GM23338 (cell line): Measurements from ENCODE around the gene RSPO1.

Experiments
- CREB1 ChIP-seq: fragments of 250-450 bp; sonication (Bioruptor Pico); IDR thresholded peaks from 2 replicates; pipeline ENCODE4 v1.5.0; 2020; ENCODE audit warnings: low read depth, mild to moderate bottlenecking, moderate library complexity
- EZH2 ChIP-seq: fragments of 200-600 bp; sonication (generic); IDR thresholded peaks from one replicate; pipeline ENCODE4 v1.8.0; 2017; ENCODE audit warnings: antibody characterized with exemption, mild to moderate bottlenecking, low read depth; ENCODE audit not compliant: unreplicated experiment
- EZH2phosphoT487 ChIP-seq: fragments of 200-600 bp; sonication (generic); IDR thresholded peaks from one replicate; pipeline ENCODE4 v1.8.1; 2018; ENCODE audit warnings: antibody characterized with exemption; ENCODE audit not compliant: unreplicated experiment
- JUNB ChIP-seq: IDR thresholded peaks from one replicate; pipeline ENCODE4 v1.6.1; 2016; ENCODE audit warnings: antibody characterized with exemption; ENCODE audit not compliant: unreplicated experiment
- NANOG ChIP-seq: IDR thresholded peaks from 2 replicates; pipeline ENCODE4 v1.6.1; 2016; ENCODE audit warnings: antibody characterized with exemption, borderline replicate concordance
- POLR2AphosphoS5 ChIP-seq: IDR thresholded peaks from 2 replicates; pipeline ENCODE4 v1.6.1; 2016; ENCODE audit warnings: antibody characterized with exemption, low read depth
- STAT1 ChIP-seq: IDR thresholded peaks from one replicate; pipeline ENCODE4 v1.6.1; 2016; ENCODE audit warnings: antibody characterized with exemption; ENCODE audit not compliant: unreplicated experiment
- ZNF114 ChIP-seq: fragments of 250-450 bp; sonication (Bioruptor Pico); IDR thresholded peaks from 2 replicates; pipeline ENCODE4 v1.5.0; 2020; ENCODE audit warnings: mild to moderate bottlenecking, moderate library complexity
- ZNF331 ChIP-seq: fragments of 250-450 bp; sonication (Bioruptor Pico); IDR thresholded peaks from 2 replicates; pipeline ENCODE4 v1.5.0; 2020; ENCODE audit warnings: low read depth, mild to moderate bottlenecking, moderate library complexity
- TF ChIP-seq, protein P1 (sequence below), 2 experiments: fragments of 200-600 bp in 1 of 2; sonication (generic) in 1 of 2; conservative IDR thresholded peaks; 2 replicates each; pipeline versions ENCODE4 v1.5.1 to v1.6.1; 2016 to 2017; ENCODE audit warnings: antibody characterized with exemption in 2 of 2, low read depth in 2 of 2, mild to moderate bottlenecking in 2 of 2, moderate library complexity in 1 of 2
- TF ChIP-seq, protein P2 (sequence below): IDR thresholded peaks from one replicate; pipeline ENCODE4 v1.6.1; 2018; ENCODE audit warnings: antibody characterized with exemption; ENCODE audit not compliant: unreplicated experiment
- TF ChIP-seq, protein P3 (sequence below): IDR thresholded peaks from 2 replicates; pipeline ENCODE4 v1.6.1; 2016; ENCODE audit warnings: antibody characterized with exemption
- TF ChIP-seq, protein P4 (sequence below): fragments of 250-450 bp; sonication (Bioruptor Pico); IDR thresholded peaks from 2 replicates; pipeline ENCODE4 v1.5.0; 2020; ENCODE audit warnings: mild to moderate bottlenecking, moderate library complexity

DNA sequence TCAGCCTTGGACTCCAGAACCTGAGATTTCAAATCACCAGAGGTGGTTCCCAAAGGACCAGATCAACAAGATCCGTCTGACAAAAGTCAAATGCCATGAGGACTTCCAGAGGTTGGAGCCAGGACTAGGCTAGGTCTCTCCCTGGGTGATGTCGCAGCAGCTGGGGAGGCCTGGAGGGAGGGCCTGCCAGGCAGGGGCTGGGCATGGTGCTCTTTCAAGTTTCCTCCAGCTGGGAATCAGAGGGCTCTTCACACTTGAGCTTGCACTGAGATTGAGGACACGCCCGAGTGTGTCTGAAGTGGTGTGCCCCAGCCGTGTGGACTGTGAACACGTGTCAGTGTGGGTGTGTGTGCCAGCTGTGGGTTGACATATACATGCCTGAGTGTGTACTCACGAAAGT is 21.3 kb upstream of the RSPO1 start:
- TF ChIP-seq, protein P1, sequence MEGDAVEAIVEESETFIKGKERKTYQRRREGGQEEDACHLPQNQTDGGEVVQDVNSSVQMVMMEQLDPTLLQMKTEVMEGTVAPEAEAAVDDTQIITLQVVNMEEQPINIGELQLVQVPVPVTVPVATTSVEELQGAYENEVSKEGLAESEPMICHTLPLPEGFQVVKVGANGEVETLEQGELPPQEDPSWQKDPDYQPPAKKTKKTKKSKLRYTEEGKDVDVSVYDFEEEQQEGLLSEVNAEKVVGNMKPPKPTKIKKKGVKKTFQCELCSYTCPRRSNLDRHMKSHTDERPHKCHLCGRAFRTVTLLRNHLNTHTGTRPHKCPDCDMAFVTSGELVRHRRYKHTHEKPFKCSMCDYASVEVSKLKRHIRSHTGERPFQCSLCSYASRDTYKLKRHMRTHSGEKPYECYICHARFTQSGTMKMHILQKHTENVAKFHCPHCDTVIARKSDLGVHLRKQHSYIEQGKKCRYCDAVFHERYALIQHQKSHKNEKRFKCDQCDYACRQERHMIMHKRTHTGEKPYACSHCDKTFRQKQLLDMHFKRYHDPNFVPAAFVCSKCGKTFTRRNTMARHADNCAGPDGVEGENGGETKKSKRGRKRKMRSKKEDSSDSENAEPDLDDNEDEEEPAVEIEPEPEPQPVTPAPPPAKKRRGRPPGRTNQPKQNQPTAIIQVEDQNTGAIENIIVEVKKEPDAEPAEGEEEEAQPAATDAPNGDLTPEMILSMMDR (conservative IDR thresholded peaks at IDR 0.05; ENCODE audit: low read depth in 2 of 2), result no peak
- no peak for TF ChIP-seq ZNF331 (CRISPR knock-in tag)
- TF ChIP-seq EZH2, result no peak
- TF ChIP-seq POLR2AphosphoS5, result no peak
- no peak for TF ChIP-seq STAT1
- TF ChIP-seq NANOG, result no peak
- no peak for TF ChIP-seq EZH2phosphoT487
- TF ChIP-seq, protein P2, sequence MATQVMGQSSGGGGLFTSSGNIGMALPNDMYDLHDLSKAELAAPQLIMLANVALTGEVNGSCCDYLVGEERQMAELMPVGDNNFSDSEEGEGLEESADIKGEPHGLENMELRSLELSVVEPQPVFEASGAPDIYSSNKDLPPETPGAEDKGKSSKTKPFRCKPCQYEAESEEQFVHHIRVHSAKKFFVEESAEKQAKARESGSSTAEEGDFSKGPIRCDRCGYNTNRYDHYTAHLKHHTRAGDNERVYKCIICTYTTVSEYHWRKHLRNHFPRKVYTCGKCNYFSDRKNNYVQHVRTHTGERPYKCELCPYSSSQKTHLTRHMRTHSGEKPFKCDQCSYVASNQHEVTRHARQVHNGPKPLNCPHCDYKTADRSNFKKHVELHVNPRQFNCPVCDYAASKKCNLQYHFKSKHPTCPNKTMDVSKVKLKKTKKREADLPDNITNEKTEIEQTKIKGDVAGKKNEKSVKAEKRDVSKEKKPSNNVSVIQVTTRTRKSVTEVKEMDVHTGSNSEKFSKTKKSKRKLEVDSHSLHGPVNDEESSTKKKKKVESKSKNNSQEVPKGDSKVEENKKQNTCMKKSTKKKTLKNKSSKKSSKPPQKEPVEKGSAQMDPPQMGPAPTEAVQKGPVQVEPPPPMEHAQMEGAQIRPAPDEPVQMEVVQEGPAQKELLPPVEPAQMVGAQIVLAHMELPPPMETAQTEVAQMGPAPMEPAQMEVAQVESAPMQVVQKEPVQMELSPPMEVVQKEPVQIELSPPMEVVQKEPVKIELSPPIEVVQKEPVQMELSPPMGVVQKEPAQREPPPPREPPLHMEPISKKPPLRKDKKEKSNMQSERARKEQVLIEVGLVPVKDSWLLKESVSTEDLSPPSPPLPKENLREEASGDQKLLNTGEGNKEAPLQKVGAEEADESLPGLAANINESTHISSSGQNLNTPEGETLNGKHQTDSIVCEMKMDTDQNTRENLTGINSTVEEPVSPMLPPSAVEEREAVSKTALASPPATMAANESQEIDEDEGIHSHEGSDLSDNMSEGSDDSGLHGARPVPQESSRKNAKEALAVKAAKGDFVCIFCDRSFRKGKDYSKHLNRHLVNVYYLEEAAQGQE, result no peak
- no peak for TF ChIP-seq JUNB
- no peak for TF ChIP-seq CREB1 (CRISPR knock-in tag)
- TF ChIP-seq, protein P3, sequence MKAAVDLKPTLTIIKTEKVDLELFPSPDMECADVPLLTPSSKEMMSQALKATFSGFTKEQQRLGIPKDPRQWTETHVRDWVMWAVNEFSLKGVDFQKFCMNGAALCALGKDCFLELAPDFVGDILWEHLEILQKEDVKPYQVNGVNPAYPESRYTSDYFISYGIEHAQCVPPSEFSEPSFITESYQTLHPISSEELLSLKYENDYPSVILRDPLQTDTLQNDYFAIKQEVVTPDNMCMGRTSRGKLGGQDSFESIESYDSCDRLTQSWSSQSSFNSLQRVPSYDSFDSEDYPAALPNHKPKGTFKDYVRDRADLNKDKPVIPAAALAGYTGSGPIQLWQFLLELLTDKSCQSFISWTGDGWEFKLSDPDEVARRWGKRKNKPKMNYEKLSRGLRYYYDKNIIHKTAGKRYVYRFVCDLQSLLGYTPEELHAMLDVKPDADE, result no peak
- TF ChIP-seq, protein P4, sequence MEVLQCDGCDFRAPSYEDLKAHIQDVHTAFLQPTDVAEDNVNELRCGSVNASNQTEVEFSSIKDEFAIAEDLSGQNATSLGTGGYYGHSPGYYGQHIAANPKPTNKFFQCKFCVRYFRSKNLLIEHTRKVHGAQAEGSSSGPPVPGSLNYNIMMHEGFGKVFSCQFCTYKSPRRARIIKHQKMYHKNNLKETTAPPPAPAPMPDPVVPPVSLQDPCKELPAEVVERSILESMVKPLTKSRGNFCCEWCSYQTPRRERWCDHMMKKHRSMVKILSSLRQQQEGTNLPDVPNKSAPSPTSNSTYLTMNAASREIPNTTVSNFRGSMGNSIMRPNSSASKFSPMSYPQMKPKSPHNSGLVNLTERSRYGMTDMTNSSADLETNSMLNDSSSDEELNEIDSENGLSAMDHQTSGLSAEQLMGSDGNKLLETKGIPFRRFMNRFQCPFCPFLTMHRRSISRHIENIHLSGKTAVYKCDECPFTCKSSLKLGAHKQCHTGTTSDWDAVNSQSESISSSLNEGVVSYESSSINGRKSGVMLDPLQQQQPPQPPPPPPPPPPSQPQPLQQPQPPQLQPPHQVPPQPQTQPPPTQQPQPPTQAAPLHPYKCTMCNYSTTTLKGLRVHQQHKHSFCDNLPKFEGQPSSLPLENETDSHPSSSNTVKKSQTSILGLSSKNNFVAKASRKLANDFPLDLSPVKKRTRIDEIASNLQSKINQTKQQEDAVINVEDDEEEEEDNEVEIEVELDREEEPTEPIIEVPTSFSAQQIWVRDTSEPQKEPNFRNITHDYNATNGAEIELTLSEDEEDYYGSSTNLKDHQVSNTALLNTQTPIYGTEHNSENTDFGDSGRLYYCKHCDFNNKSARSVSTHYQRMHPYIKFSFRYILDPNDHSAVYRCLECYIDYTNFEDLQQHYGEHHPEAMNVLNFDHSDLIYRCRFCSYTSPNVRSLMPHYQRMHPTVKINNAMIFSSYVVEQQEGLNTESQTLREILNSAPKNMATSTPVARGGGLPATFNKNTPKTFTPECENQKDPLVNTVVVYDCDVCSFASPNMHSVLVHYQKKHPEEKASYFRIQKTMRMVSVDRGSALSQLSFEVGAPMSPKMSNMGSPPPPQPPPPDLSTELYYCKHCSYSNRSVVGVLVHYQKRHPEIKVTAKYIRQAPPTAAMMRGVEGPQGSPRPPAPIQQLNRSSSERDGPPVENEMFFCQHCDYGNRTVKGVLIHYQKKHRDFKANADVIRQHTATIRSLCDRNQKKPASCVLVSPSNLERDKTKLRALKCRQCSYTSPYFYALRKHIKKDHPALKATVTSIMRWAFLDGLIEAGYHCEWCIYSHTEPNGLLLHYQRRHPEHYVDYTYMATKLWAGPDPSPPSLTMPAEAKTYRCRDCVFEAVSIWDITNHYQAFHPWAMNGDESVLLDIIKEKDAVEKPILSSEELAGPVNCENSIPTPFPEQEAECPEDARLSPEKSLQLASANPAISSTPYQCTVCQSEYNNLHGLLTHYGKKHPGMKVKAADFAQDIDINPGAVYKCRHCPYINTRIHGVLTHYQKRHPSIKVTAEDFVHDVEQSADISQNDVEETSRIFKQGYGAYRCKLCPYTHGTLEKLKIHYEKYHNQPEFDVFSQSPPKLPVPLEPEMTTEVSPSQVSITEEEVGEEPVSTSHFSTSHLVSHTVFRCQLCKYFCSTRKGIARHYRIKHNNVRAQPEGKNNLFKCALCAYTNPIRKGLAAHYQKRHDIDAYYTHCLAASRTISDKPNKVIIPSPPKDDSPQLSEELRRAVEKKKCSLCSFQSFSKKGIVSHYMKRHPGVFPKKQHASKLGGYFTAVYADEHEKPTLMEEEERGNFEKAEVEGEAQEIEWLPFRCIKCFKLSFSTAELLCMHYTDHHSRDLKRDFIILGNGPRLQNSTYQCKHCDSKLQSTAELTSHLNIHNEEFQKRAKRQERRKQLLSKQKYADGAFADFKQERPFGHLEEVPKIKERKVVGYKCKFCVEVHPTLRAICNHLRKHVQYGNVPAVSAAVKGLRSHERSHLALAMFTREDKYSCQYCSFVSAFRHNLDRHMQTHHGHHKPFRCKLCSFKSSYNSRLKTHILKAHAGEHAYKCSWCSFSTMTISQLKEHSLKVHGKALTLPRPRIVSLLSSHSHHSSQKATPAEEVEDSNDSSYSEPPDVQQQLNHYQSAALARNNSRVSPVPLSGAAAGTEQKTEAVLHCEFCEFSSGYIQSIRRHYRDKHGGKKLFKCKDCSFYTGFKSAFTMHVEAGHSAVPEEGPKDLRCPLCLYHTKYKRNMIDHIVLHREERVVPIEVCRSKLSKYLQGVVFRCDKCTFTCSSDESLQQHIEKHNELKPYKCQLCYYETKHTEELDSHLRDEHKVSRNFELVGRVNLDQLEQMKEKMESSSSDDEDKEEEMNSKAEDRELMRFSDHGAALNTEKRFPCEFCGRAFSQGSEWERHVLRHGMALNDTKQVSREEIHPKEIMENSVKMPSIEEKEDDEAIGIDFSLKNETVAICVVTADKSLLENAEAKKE, result no peak
- no peak for TF ChIP-seq ZNF114 (CRISPR knock-in tag)
